K562 (cell line): Measurements from ENCODE around the gene SLC66A2. TPM values are rescaled to one million over a fixed set of nuclear protein-coding genes. Genes with fewer than 3 reads are reported as not detected.

Experiments
- ATAC-seq: fragments of 200-7000 bp; cut with Tn5 transposase; 3 replicates; pipeline ENCODE4 v1.9.1; 2020; ENCODE audit warnings: moderate library complexity
- BruUV-seq: library from RNA; stranded (reverse); fragments of 400-500 nt; replicated peaks from 2 replicates; lab custom pipeline; 2021; lab: Mats Ljungman, UMichigan
- CTCF ChIA-PET: fragments of 300-600 bp; formaldehyde crosslinking; extraction: SDS; loops from one replicate; lab custom pipeline; 2021; ENCODE audit warnings: low intra/inter-chr PET ratio; lab: Yijun Ruan, JAX
- POLR2A ChIA-PET: fragments of 300-600, 350-650 bp; sonication (Branson Sonifier 250); formaldehyde crosslinking; extraction: SDS; loops from one replicate; lab custom pipeline; 2021; ENCODE audit warnings: antibody characterized with exemption, inconsistent platforms; lab: Yijun Ruan, JAX
- DNase-seq, 4 experiments: peaks; one replicate each; pipeline versions ENCODE4 v3.0.0 to v3.0.0-alpha.2; 2011 to 2018; ENCODE audit warnings: low spot score in 3 of 4, mixed read lengths in 3 of 4; ENCODE audit errors: extremely low read depth in 1 of 4
- FAIRE-seq: peaks from 2 replicates; lab custom pipeline; 2011; peaks lifted over from hg19 to GRCh38; lab: Jason Lieb, UNC
- H2AFZ ChIP-seq: 2 replicates; pipeline ENCODE4 v1.6.0; 2011; ENCODE audit warnings: low read depth, low read length, control low read depth, inconsistent platforms
- H3K27ac ChIP-seq: fragments of 200-600 bp; 3 replicates; pipeline ENCODE4 v1.8.0; 2011; ENCODE audit warnings: low read depth, mild to moderate bottlenecking, control low read depth, inconsistent platforms, low read length, moderate library complexity, mixed read lengths; ENCODE audit errors: extremely low read depth
- H3K27me3 ChIP-seq, 2 experiments: fragments of 300-600 bp in 1 of 2; 2 replicates in 1 of 2; 3 replicates in 1 of 2; pipeline versions ENCODE4 v1.6.0 to v1.8.0; 2011; ENCODE audit warnings: inconsistent platforms in 2 of 2, low read length in 2 of 2, mild to moderate bottlenecking in 1 of 2, mixed read lengths in 1 of 2, moderate library complexity in 1 of 2; ENCODE audit not compliant: control insufficient read depth in 2 of 2, insufficient read depth in 2 of 2
- H3K36me3 ChIP-seq: fragments of 300-600 bp; 3 replicates; pipeline ENCODE4 v1.8.0; 2011; ENCODE audit warnings: mild to moderate bottlenecking, low read length, inconsistent platforms; ENCODE audit not compliant: control insufficient read depth, insufficient read depth
- H3K4me1 ChIP-seq, 2 experiments: fragments of 200-600 bp in 1 of 2; replicated peaks in 1 of 2; 2 replicates in 1 of 2; 3 replicates in 1 of 2; pipeline versions ENCODE4 v1.5.1 to v1.8.0; 2011; ENCODE audit warnings: inconsistent platforms in 2 of 2, low read length in 2 of 2, mild to moderate bottlenecking in 1 of 2, mixed read lengths in 1 of 2, moderate library complexity in 1 of 2; ENCODE audit not compliant: control insufficient read depth in 2 of 2, insufficient read depth in 2 of 2
- H3K4me2 ChIP-seq: 2 replicates; pipeline ENCODE4 v1.6.1; 2011; ENCODE audit warnings: low read length, control low read depth, inconsistent platforms, mixed read lengths; ENCODE audit not compliant: insufficient read depth
- H3K4me3 ChIP-seq: fragments of 200-600 bp; sonication (generic), shearing (Covaris generic); 2 replicates; pipeline ENCODE4 v1.5.1; 2016; ENCODE audit warnings: control low read depth, inconsistent platforms
- H3K79me2 ChIP-seq: fragments of 200-600 bp; 3 replicates; pipeline ENCODE4 v1.8.0; 2011; ENCODE audit warnings: low read length, inconsistent platforms; ENCODE audit not compliant: control insufficient read depth, insufficient read depth
- H3K9ac ChIP-seq, 2 experiments: 2 replicates each; pipeline versions ENCODE4 v1.6.0 to v1.6.1; 2011; ENCODE audit warnings: low read depth in 2 of 2, low read length in 2 of 2, control low read depth in 1 of 2, inconsistent platforms in 1 of 2, mild to moderate bottlenecking in 1 of 2, mixed read lengths in 1 of 2; ENCODE audit not compliant: insufficient read depth in 1 of 2
- H3K9me1 ChIP-seq: one replicate; pipeline ENCODE4 v1.6.0; 2011; ENCODE audit warnings: inconsistent platforms, mild to moderate bottlenecking, low read length, moderate library complexity; ENCODE audit not compliant: control insufficient read depth, insufficient read depth
- H3K9me3 ChIP-seq: replicated peaks from 2 replicates; pipeline ENCODE4 v1.5.1; 2011; ENCODE audit warnings: low read depth, low read length, inconsistent platforms; ENCODE audit not compliant: control insufficient read depth, insufficient read depth
- H4K20me1 ChIP-seq: replicated peaks from 2 replicates; pipeline ENCODE4 v1.6.1; 2011; ENCODE audit warnings: low read length, inconsistent platforms, mixed read lengths; ENCODE audit not compliant: control insufficient read depth, insufficient read depth
- ETS2 ChIP-seq: IDR thresholded peaks from 2 replicates; pipeline ENCODE4 v1.6.1; 2016; ENCODE audit warnings: borderline replicate concordance, missing genetic modification characterization, mild to moderate bottlenecking, moderate library complexity, missing compliant biosample characterization; ENCODE audit not compliant: poor library complexity, severe bottlenecking
- MTA2 ChIP-seq: fragments of 450-650 bp; IDR thresholded peaks from 2 replicates; pipeline ENCODE4 v1.6.1; 2016; ENCODE audit warnings: low read depth
- TEAD4 ChIP-seq, 2 experiments: sonication (generic) in 1 of 2; formaldehyde crosslinking in 1 of 2; IDR thresholded peaks; 2 replicates each; pipeline versions ENCODE4 v1.6.1 to v1.8.0; 2012 to 2022; ENCODE audit warnings: borderline replicate concordance in 1 of 2, inconsistent platforms in 1 of 2, low read length in 1 of 2, mild to moderate bottlenecking in 1 of 2, missing genetic modification reagents in 1 of 2
- ZNF124 ChIP-seq: sonication (generic); formaldehyde crosslinking; IDR thresholded peaks from 2 replicates; pipeline ENCODE4 v1.8.1; 2022; ENCODE audit warnings: missing genetic modification reagents
- ZNF175 ChIP-seq: fragments of 200-800 bp; sonication (Bioruptor generic); IDR thresholded peaks from 2 replicates; pipeline ENCODE4 v1.6.1; 2016; ENCODE audit warnings: low read depth, mild to moderate bottlenecking, missing genetic modification characterization, missing compliant biosample characterization
- ZNF263 ChIP-seq: sonication (generic); formaldehyde crosslinking; IDR thresholded peaks from 2 replicates; pipeline ENCODE4 v1.8.0; 2022; ENCODE audit warnings: mild to moderate bottlenecking, missing genetic modification reagents, borderline replicate concordance
- ZNF583 ChIP-seq: fragments of 250-450 bp; sonication (Bioruptor Pico); IDR thresholded peaks from 2 replicates; pipeline ENCODE4 v1.4.0; 2020
- WGBS: fragments of 100-300 bp; shearing (Covaris generic); methylation state at CpG from one replicate; pipeline ENCODE4 v1.1.6; 2016; ENCODE audit warnings: low coverage, mixed read lengths; ENCODE audit not compliant: insufficient coverage; ENCODE audit errors: missing lambda C conversion rate; 5-methylcytosine and 5-hydroxymethylcytosine counted together
- in situ Hi-C: fragments of 300-500 bp; cut with MboI; formaldehyde crosslinking; loops from 4 replicates; pipeline ENCODE4 v1.15.0; 2018; ENCODE audit warnings: inconsistent platforms, mixed read lengths
- intact Hi-C: fragments of 100-400 bp; cut with micrococcal nuclease; formaldehyde crosslinking; loops from 2 replicates; pipeline ENCODE4 v1.14.2; 2022
- polyA plus RNA-seq, 8 experiments: library from polyadenylated mRNA; depleted of rRNA in 4 of 8; stranded (reverse) in 5 of 8; unstranded in 3 of 8; fragments of >200 nt; fragmentation: Nextera tagmentation in 2 of 8; fragmentation: Illumina TruSeq in 1 of 8; extraction: Ambion mirVana in 2 of 8; extraction: Trizol in 1 of 8; gene quantifications; 2 replicates each; pipeline versions ENCODE4 v1.2.1 to v1.2.3, GENCODE V29; 2011 to 2014; ENCODE audit warnings: inconsistent platforms in 1 of 8, missing spikeins in 1 of 8
- total RNA-seq, 7 experiments: library from RNA; depleted of rRNA in 6 of 7; stranded (reverse); fragments of >200 nt in 6 of 7; fragmentation: Illumina TruSeq in 2 of 7; extraction: Trizol in 2 of 7; gene quantifications; 2 replicates each; pipeline versions ENCODE4 v1.2.1 to v1.2.3, GENCODE V29; 2011 to 2021; ENCODE audit warnings: low replicate concordance in 1 of 7

Gene SLC66A2
- total and polyA plus RNA-seq, 9 of the 15 experiments (the other 6 are each of a cell fraction or from before 2014, with no cell fraction given): 0.25 to 17.5 (median 5.6) TPM

GRCh38 chr18:79915161-79916127, 36.0 kb downstream of the SLC66A2 start:
- TF ChIP-seq ZNF583 (CRISPR knock-in tag): no peak
- no peak for TF ChIP-seq ZNF124 (CRISPR knock-in tag)
- no peak for TF ChIP-seq ETS2 (tag)
- no peak for TF ChIP-seq TEAD4 (IDR thresholded peaks at IDR 0.05; ENCODE audit: low read length)
- no peak for TF ChIP-seq TEAD4 (CRISPR knock-in tag; IDR thresholded peaks at IDR 0.05; ENCODE audit: borderline replicate concordance)
- no peak for TF ChIP-seq ZNF175 (CRISPR knock-in tag)
- no peak for TF ChIP-seq MTA2
- peak; percentile 80 for TF ChIP-seq ZNF263 (CRISPR knock-in tag)
- no peaks in the 10 kb centered on the region for H3K27me3 ChIP-seq
- no peak overlapping the region for H3K4me3 ChIP-seq
- ChIA-PET CTCF (no interaction called here), POLR2A (no interaction called here)
- H4K20me1 ChIP-seq: no peaks in the 10 kb centered on the region
- no peak overlapping the region for H3K9ac ChIP-seq
- H3K4me1 ChIP-seq: no peaks in the 10 kb centered on the region; a peak in 1 of 5 replicates
- H3K79me2 ChIP-seq: no peaks in the 10 kb centered on the region
- no peak overlapping the region for H3K27ac ChIP-seq
- DNase-seq (no peak), ATAC-seq (no peak), FAIRE-seq (no peak)
- no peaks in the 10 kb centered on the region for H3K36me3 ChIP-seq
- no TSS peak for BruUV-seq
- no peaks in the 10 kb centered on the region for H3K9me1 ChIP-seq
- H3K4me2 ChIP-seq: no peak overlapping the region
- 0 out of 2 replicates have a peak, but pooled peaks cover 1% of the 10 kb centered on the region for H3K9me3 ChIP-seq
- 94% methylated on average over 20 of the region's 50 CpGs for WGBS
- in situ Hi-C loops: no loop called here
- H2AFZ ChIP-seq: no peak overlapping the region
- intact Hi-C loops: no loop called here
